SK-N-SH (cell line): ENCODE results near the gene WIF1.

Experiments
- CTCF ChIP-seq: fragments of 200-600 bp; sonication (generic); IDR thresholded peaks from 2 replicates; pipeline ENCODE4 v1.6.1; 2017; ENCODE audit warnings: antibody characterized with exemption, mild to moderate bottlenecking, moderate library complexity
- JUND ChIP-seq: IDR thresholded peaks from 2 replicates; pipeline ENCODE4 v1.4.0; 2012
- RAD21 ChIP-seq: IDR thresholded peaks from 2 replicates; pipeline ENCODE4 v1.6.1; 2012; ENCODE audit warnings: mild to moderate bottlenecking, low read length
- RFX5 ChIP-seq: IDR thresholded peaks from 2 replicates; pipeline ENCODE4 v1.6.1; 2012; ENCODE audit warnings: mild to moderate bottlenecking, improper control_type of control experiment, low read length
- TAF1 ChIP-seq: IDR thresholded peaks from 2 replicates; pipeline ENCODE4 v1.6.1; 2012; ENCODE audit warnings: low read depth, mild to moderate bottlenecking, low read length, moderate library complexity, borderline replicate concordance
- TEAD4 ChIP-seq: IDR thresholded peaks from 2 replicates; pipeline ENCODE4 v1.4.0; 2012; ENCODE audit warnings: mild to moderate bottlenecking, borderline replicate concordance; ENCODE audit not compliant: insufficient read depth
- YY1 ChIP-seq: IDR thresholded peaks from 2 replicates; pipeline ENCODE4 v1.4.0; 2012; ENCODE audit warnings: low read depth, mild to moderate bottlenecking
- ZBTB33 ChIP-seq: IDR thresholded peaks from 2 replicates; pipeline ENCODE4 v1.4.0; 2012; ENCODE audit warnings: low read depth, borderline replicate concordance

GRCh38 chr12:65055859-65056258 lies 65.2 kb downstream of the WIF1 start:
- TF ChIP-seq CTCF, result no peak
- no peak for TF ChIP-seq RFX5
- no peak for TF ChIP-seq TEAD4
- TF ChIP-seq TAF1, result no peak
- TF ChIP-seq JUND, result no peak
- TF ChIP-seq RAD21, result no peak
- no peak for TF ChIP-seq YY1
- TF ChIP-seq ZBTB33, result no peak
